B cell (primary cell): ENCODE data around the gene MED12L. TPM values are rescaled to one million over a fixed set of nuclear protein-coding genes. Genes with fewer than 3 reads are reported as not detected.
A peak's percentile ranks its signal among the peaks of the same experiment; 100 is the strongest.

ENCODE experiments used
- ATAC-seq: fragments of 200-7000 bp; cut with Tn5 transposase; one replicate; pipeline ENCODE4 v1.10.0; 2021; ENCODE audit warnings: low read depth, mild to moderate bottlenecking, moderate number of reproducible peaks, moderate library complexity
- CTCF ChIA-PET: fragments of 350-600 bp; sonication (Branson Sonifier 250); formaldehyde crosslinking; loops from one replicate; lab custom pipeline; 2021; ENCODE audit warnings: antibody characterized with exemption, inconsistent platforms; lab: Charles Lee
- POLR2A ChIA-PET: fragments of 350-600 bp; sonication (Branson Sonifier 250); formaldehyde crosslinking; loops from one replicate; lab custom pipeline; 2021; ENCODE audit warnings: antibody characterized with exemption; lab: Charles Lee
- DNase-seq: peaks from one replicate; pipeline ENCODE4 v3.0.0; 2013
- H2AFZ ChIP-seq: 2 replicates; pipeline ENCODE4 v1.6.1; 2012; ENCODE audit warnings: mild to moderate bottlenecking, low read depth, low read length; ENCODE audit not compliant: insufficient read depth, poor library complexity, severe bottlenecking
- H3K27ac ChIP-seq, 2 donors: 1 replicate in 1 of 2; 2 replicates in 1 of 2; pipeline ENCODE4 v1.5.1; 2012 to 2013; ENCODE audit warnings: low read length in 2 of 2, mild to moderate bottlenecking in 2 of 2, moderate library complexity in 1 of 2
- H3K27me3 ChIP-seq, 4 experiments: fragments of 200-600 bp in 1 of 4; sonication (generic) in 1 of 4; replicated peaks in 1 of 4; 1 replicate in 2 of 4; 2 replicates in 2 of 4; pipeline versions ENCODE4 v1.6.1 to v1.7.0; 2013 to 2016; ENCODE audit warnings: low read length in 3 of 4, mild to moderate bottlenecking in 2 of 4, mixed read lengths in 1 of 4, moderate library complexity in 1 of 4; ENCODE audit not compliant: insufficient read depth in 4 of 4, control insufficient read depth in 3 of 4; ENCODE audit errors: control extremely low read depth in 1 of 4
- H3K36me3 ChIP-seq, 2 experiments: replicated peaks in 1 of 2; 1 replicate in 1 of 2; 2 replicates in 1 of 2; pipeline versions ENCODE4 v1.6.1 to v1.7.1; 2013; ENCODE audit warnings: low read length in 1 of 2; ENCODE audit not compliant: insufficient read depth in 2 of 2, control insufficient read depth in 1 of 2; ENCODE audit errors: control extremely low read depth in 1 of 2, extremely low read depth in 1 of 2
- H3K4me1 ChIP-seq, 2 donors: fragments of 200-600 bp in 1 of 2; sonication (generic) in 1 of 2; 1 replicate in 1 of 2; 2 replicates in 1 of 2; pipeline versions ENCODE4 v1.5.1 to v1.6.1; 2013 to 2017; ENCODE audit warnings: low read length in 2 of 2; ENCODE audit not compliant: control insufficient read depth in 2 of 2, insufficient read depth in 2 of 2
- H3K4me2 ChIP-seq: replicated peaks from 2 replicates; pipeline ENCODE3; 2012; ENCODE audit warnings: mild to moderate bottlenecking, low read depth, low read length; ENCODE audit not compliant: poor library complexity, severe bottlenecking
- H3K4me3 ChIP-seq, 5 experiments: fragments of 200-600 bp in 1 of 5; sonication (generic) in 1 of 5; 1 replicate in 3 of 5; 2 replicates in 2 of 5; pipeline versions ENCODE4 v1.5.1 to v1.7.0; 2011 to 2016; ENCODE audit warnings: low read length in 4 of 5, mild to moderate bottlenecking in 4 of 5, low read depth in 2 of 5, control low read depth in 1 of 5, moderate library complexity in 1 of 5; ENCODE audit not compliant: insufficient read depth in 1 of 5; ENCODE audit errors: control extremely low read depth in 1 of 5, extremely low read depth in 1 of 5
- H3K79me2 ChIP-seq: fragments of 200-600 bp; sonication (generic); one replicate; pipeline ENCODE4 v1.6.0; 2016; ENCODE audit warnings: low read length; ENCODE audit not compliant: control insufficient read depth, insufficient read depth
- H3K9ac ChIP-seq: fragments of 200-600 bp; sonication (generic); 2 replicates; pipeline ENCODE4 v1.6.1; 2017; ENCODE audit warnings: mild to moderate bottlenecking, low read length, moderate library complexity
- H3K9me3 ChIP-seq, 3 donors: one replicate each; pipeline versions ENCODE4 v1.6.1 to v1.7.1; 2013; ENCODE audit warnings: low read length in 2 of 3; ENCODE audit not compliant: control insufficient read depth in 2 of 3, insufficient read depth in 1 of 3; ENCODE audit errors: control extremely low read depth in 1 of 3
- H4K20me1 ChIP-seq: 2 replicates; pipeline ENCODE4 v1.6.0; 2012; ENCODE audit warnings: mild to moderate bottlenecking, low read length; ENCODE audit not compliant: insufficient read depth, control insufficient read depth, poor library complexity, severe bottlenecking
- H3K27ac Mint-ChIP-seq: one replicate; pipeline ENCODE4 v1.8.0; 2021; ENCODE audit warnings: mixed read lengths
- H3K27me3 Mint-ChIP-seq: one replicate; pipeline ENCODE4 v1.8.0; 2021; ENCODE audit warnings: mixed read lengths
- H3K4me1 Mint-ChIP-seq: one replicate; pipeline ENCODE4 v1.8.0; 2021; ENCODE audit warnings: mixed read lengths
- H3K4me3 Mint-ChIP-seq: one replicate; pipeline ENCODE4 v1.8.0; 2021; ENCODE audit warnings: mixed read lengths
- H3K9me3 Mint-ChIP-seq: one replicate; pipeline ENCODE4 v1.8.0; 2022; ENCODE audit warnings: mixed read lengths; ENCODE audit not compliant: insufficient read depth
- EZH2 ChIP-seq: IDR thresholded peaks from 2 replicates; pipeline ENCODE4 v1.6.1; 2012; ENCODE audit warnings: borderline replicate concordance, low read depth, mild to moderate bottlenecking, moderate library complexity, low read length; ENCODE audit not compliant: insufficient read depth, poor library complexity, severe bottlenecking
- WGBS: methylation state at CpG from one replicate; pipeline ENCODE4 v1.1.5; 2013; ENCODE audit warnings: missing lambda C conversion rate; ENCODE audit not compliant: insufficient coverage; 5-methylcytosine and 5-hydroxymethylcytosine counted together
- intact Hi-C: fragments of 100-400 bp; cut with micrococcal nuclease; formaldehyde crosslinking; loops from one replicate; pipeline ENCODE4 v1.10.0; 2022
- polyA plus RNA-seq: library from polyadenylated mRNA; depleted of rRNA; stranded (reverse); fragments of >200 nt; gene quantifications from 2 replicates; pipeline ENCODE4 v1.2.3, GENCODE V29; 2012
- total RNA-seq, 2 donors: library from RNA; stranded (reverse); fragments of 120-200 nt in 1 of 2; gene quantifications; 1 replicate in 1 of 2; 2 replicates in 1 of 2; pipeline versions ENCODE4 v1.2.3 to v1.2.4, GENCODE V29; 2013 to 2022
- TF ChIP-seq, protein P1 (sequence below): fragments of 200-600 bp; IDR thresholded peaks from one replicate; pipeline ENCODE4 v1.8.0; 2022; ENCODE audit warnings: antibody characterized with exemption, mild to moderate bottlenecking

The MED12L gene
- total and polyA plus RNA-seq, 2 donors (not counting 1 experiment from before 2014, with no cell fraction given), result 0.07 to 0.30 TPM

GRCh38 chr3:151357463-151357850 lies 272.0 kb downstream of the MED12L start:
- intact Hi-C loops, result no loop called here
- H3K9me3 Mint-ChIP-seq, result no peaks in the 10 kb centered on the region
- TF ChIP-seq EZH2, result no peak
- TF ChIP-seq, protein P1, sequence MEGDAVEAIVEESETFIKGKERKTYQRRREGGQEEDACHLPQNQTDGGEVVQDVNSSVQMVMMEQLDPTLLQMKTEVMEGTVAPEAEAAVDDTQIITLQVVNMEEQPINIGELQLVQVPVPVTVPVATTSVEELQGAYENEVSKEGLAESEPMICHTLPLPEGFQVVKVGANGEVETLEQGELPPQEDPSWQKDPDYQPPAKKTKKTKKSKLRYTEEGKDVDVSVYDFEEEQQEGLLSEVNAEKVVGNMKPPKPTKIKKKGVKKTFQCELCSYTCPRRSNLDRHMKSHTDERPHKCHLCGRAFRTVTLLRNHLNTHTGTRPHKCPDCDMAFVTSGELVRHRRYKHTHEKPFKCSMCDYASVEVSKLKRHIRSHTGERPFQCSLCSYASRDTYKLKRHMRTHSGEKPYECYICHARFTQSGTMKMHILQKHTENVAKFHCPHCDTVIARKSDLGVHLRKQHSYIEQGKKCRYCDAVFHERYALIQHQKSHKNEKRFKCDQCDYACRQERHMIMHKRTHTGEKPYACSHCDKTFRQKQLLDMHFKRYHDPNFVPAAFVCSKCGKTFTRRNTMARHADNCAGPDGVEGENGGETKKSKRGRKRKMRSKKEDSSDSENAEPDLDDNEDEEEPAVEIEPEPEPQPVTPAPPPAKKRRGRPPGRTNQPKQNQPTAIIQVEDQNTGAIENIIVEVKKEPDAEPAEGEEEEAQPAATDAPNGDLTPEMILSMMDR, result no peak

DNA sequence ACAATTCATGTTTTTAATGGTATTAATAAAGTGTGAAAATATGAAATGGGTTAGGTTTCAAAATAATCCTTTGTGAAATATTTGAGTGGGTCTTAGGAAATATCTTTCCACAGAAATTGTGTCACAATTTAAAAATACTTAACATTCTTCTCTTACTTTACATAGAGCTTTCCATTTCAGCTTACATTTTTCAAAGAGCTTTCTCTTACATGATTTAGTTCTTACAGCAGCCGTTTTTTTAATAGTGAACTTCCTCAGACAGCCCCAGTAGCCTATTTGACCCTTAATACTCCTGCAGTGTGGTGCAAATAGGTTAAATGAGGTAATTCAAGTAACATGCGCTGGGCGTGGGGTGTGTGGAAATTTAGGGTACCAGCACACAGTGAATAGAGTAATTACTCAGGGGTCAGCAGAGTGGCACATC lies 277.3 kb downstream of the MED12L start:
- Histone ChIP-seq H3K9me3 (no peaks in the 10 kb centered on the region), H3K27ac (no peak overlapping the region), H2AFZ (no peak overlapping the region), H3K79me2 (no peaks in the 10 kb centered on the region), H3K4me2 (no peak overlapping the region), H3K9ac (no peak overlapping the region), H3K4me3 (no peak overlapping the region), H4K20me1 (no peaks in the 10 kb centered on the region), H3K4me1 (no peaks in the 10 kb centered on the region), H3K27me3 (no peaks in the 10 kb centered on the region), H3K36me3 (no peaks in the 10 kb centered on the region)
- Mint-ChIP-seq H3K27me3 (no peaks in the 10 kb centered on the region), H3K4me3 (no peak overlapping the region), H3K9me3 (no peaks in the 10 kb centered on the region), H3K4me1 (peaks cover 4% of the 10 kb centered on the region), H3K27ac (no peak overlapping the region)
- no peak for TF ChIP-seq EZH2
- TF ChIP-seq, protein P1, result no peak
- DNase-seq, result no peak
- ATAC-seq, result no peak
- intact Hi-C loops, result no loop called here
- ChIA-PET CTCF (interaction anchor here (1.0 to 1.1 kb wide), 2 partner anchors 10 to 35 kb away, joined by 3 to 4 read pairs; no protein-coding TSS in a partner anchor), POLR2A (no interaction called here)
- no CpG with 5 or more reads among the region's 3 CpGs for WGBS

More at GRCh38 chr3:151357463-151357850, 272.0 kb downstream of the MED12L start:
- Mint-ChIP-seq H3K27ac (peak overlapping the region; percentile 65), H3K4me1 (peaks cover 22% of the 10 kb centered on the region), H3K27me3 (no peaks in the 10 kb centered on the region), H3K4me3 (no peak overlapping the region)
- Histone ChIP-seq H3K79me2 (no peaks in the 10 kb centered on the region), H3K36me3 (no peaks in the 10 kb centered on the region), H2AFZ (no peak overlapping the region), H3K27ac (no peak overlapping the region), H3K4me3 (no peak overlapping the region), H4K20me1 (no peaks in the 10 kb centered on the region), H3K4me2 (no peak overlapping the region), H3K9ac (no peak overlapping the region), H3K4me1 (peaks cover 3 to 17% of the 10 kb centered on the region in 2 donors), H3K27me3 (no peaks in the 10 kb centered on the region), H3K9me3 (no peaks in the 10 kb centered on the region)
- DNase-seq (no peak), ATAC-seq (no peak)
- WGBS, result no CpG with 5 or more reads among the region's 2 CpGs
- POLR2A ChIA-PET, result no interaction called here
- CTCF ChIA-PET, result interaction anchor here (1.0 to 1.3 kb wide), 3 partner anchors 31 to 1217 kb away, joined by 3 to 4 read pairs (median 3); no protein-coding TSS in a partner anchor
